HG02678 (cell line): ENCODE results near the gene GTPBP6.
"Not testable (repeated sequence)": the region's sequence is repeated elsewhere in the genome, so short reads cannot be mapped to it uniquely, and the experiment has no call there.

Experiments used
- ATAC-seq: cut with Tn5 transposase; IDR thresholded peaks from one replicate; pipeline ENCODE4 v1.9.1; 2021; ENCODE audit warnings: mild to moderate bottlenecking, moderate library complexity; ENCODE audit not compliant: unreplicated experiment

GTPBP6 gene

GRCh38 chrX:351736-352135 lies 33.1 kb upstream of the GTPBP6 start:
- ATAC-seq = no peak

GRCh38 chrX:351324-351641 lies 32.7 kb upstream of the GTPBP6 start:
- not testable (repeated sequence) for ATAC-seq

- ATAC-seq = no peak
These were observed 32.1 kb upstream of the GTPBP6 start for GRCh38 chrX:350534-351323.

- no peak for ATAC-seq
These were observed 31.5 kb upstream of the GTPBP6 start for GRCh38 chrX:350148-350533.

GRCh38 chrX:349702-350101 lies 31.1 kb upstream of the GTPBP6 start:
- no peak for ATAC-seq

- no peak for ATAC-seq
These were observed 30.6 kb upstream of the GTPBP6 start for GRCh38 chrX:349196-349595.

- ATAC-seq = no peak
These were observed 30.0 kb upstream of the GTPBP6 start for GRCh38 chrX:348461-349117.

- ATAC-seq = no peak
These were observed 28.9 kb upstream of the GTPBP6 start for GRCh38 chrX:347351-348117.

- no peak for ATAC-seq
These were observed 27.6 kb upstream of the GTPBP6 start for GRCh38 chrX:346034-346813.

GRCh38 chrX:345020-345925 lies 26.7 kb upstream of the GTPBP6 start:
- ATAC-seq = no peak

- ATAC-seq = no peak
These were observed 25.8 kb upstream of the GTPBP6 start for GRCh38 chrX:344371-344901.

- ATAC-seq = no peak
These were observed 23.0 kb upstream of the GTPBP6 start for GRCh38 chrX:341541-342101.

- no peak for ATAC-seq
These were observed 22.2 kb upstream of the GTPBP6 start for GRCh38 chrX:340641-341423.

GRCh38 chrX:340121-340520 lies 21.5 kb upstream of the GTPBP6 start:
- ATAC-seq = no peak

GRCh38 chrX:338836-339400 lies 20.3 kb upstream of the GTPBP6 start:
- ATAC-seq = no peak

GRCh38 chrX:338281-338835 lies 19.8 kb upstream of the GTPBP6 start:
- ATAC-seq = no peak

- ATAC-seq = no peak
These were observed 18.8 kb upstream of the GTPBP6 start for GRCh38 chrX:337331-337831.

- no peak for ATAC-seq
These were observed 17.6 kb upstream of the GTPBP6 start for GRCh38 chrX:336227-336626.
